GM12878 (cell line): ENCODE data around the gene ZNF765. TPM values are rescaled to one million over a fixed set of nuclear protein-coding genes. Genes with fewer than 3 reads are reported as not detected.

Source experiments
- ATAC-seq: fragments of 200-7000 bp; cut with Tn5 transposase; 3 replicates; pipeline ENCODE4 v1.9.1; 2020; ENCODE audit warnings: mild to moderate bottlenecking, moderate library complexity
- BruUV-seq: library from RNA; stranded (reverse); fragments of 400-500 nt; replicated peaks from 2 replicates; lab custom pipeline; 2021; lab: Mats Ljungman, UMichigan
- CTCF ChIA-PET: fragments of 300-600 bp; sonication (Branson Sonifier 250); formaldehyde crosslinking; extraction: SDS; loops from one replicate; lab custom pipeline; 2021; ENCODE audit warnings: inconsistent platforms; lab: Yijun Ruan, JAX
- POLR2A ChIA-PET: fragments of 350-600 bp; formaldehyde crosslinking; extraction: SDS; loops from one replicate; lab custom pipeline; 2021; ENCODE audit warnings: inconsistent platforms; lab: Charles Lee
- RAD21 ChIA-PET: fragments of 300-600 bp; sonication (Branson Sonifier 250); formaldehyde crosslinking; loops from one replicate; lab custom pipeline; 2023; ENCODE audit warnings: antibody characterized with exemption; ENCODE audit not compliant: unreplicated experiment; lab: Charles Lee
- SMC1A ChIA-PET: fragments of 300-600 bp; sonication (Branson Sonifier 250); formaldehyde crosslinking; loops from one replicate; lab custom pipeline; 2023; ENCODE audit not compliant: unreplicated experiment, uncharacterized antibody; lab: Charles Lee
- DNase-seq: peaks from one replicate; pipeline ENCODE4 v3.0.0-alpha.2; 2011; ENCODE audit warnings: low read depth, low spot score
- FAIRE-seq: peaks from 3 replicates; lab custom pipeline; 2011; peaks lifted over from hg19 to GRCh38; lab: Jason Lieb, UNC
- H2AFZ ChIP-seq: 2 replicates; pipeline ENCODE4 v1.6.0; 2011; ENCODE audit warnings: low read depth, low read length, control low read depth; ENCODE audit not compliant: control insufficient read depth
- H3K27ac ChIP-seq: 2 replicates; pipeline ENCODE4 v1.5.1; 2011; ENCODE audit warnings: control low read depth; ENCODE audit not compliant: control insufficient read depth, insufficient read depth
- H3K27me3 ChIP-seq, 2 experiments: replicated peaks in 1 of 2; 2 replicates each; pipeline versions ENCODE4 v1.6.0 to v1.6.1; 2011; ENCODE audit warnings: low read length in 1 of 2; ENCODE audit not compliant: control insufficient read depth in 2 of 2, insufficient read depth in 2 of 2
- H3K36me3 ChIP-seq, 2 experiments: 2 replicates each; pipeline ENCODE4 v1.5.1; 2011; ENCODE audit warnings: low read length in 1 of 2; ENCODE audit not compliant: control insufficient read depth in 2 of 2, insufficient read depth in 2 of 2
- H3K4me1 ChIP-seq: 2 replicates; pipeline ENCODE4 v1.6.1; 2011; ENCODE audit warnings: mild to moderate bottlenecking, low read length, moderate library complexity, mixed read lengths; ENCODE audit not compliant: control insufficient read depth, insufficient read depth
- H3K4me2 ChIP-seq: 2 replicates; pipeline ENCODE4 v1.6.0; 2011; ENCODE audit warnings: control low read depth; ENCODE audit not compliant: control insufficient read depth, insufficient read depth
- H3K4me3 ChIP-seq: fragments of 200-600 bp; sonication (generic); 2 replicates; pipeline ENCODE4 v1.5.1; 2016
- H3K79me2 ChIP-seq: 2 replicates; pipeline ENCODE4 v1.6.0; 2011; ENCODE audit warnings: low read length; ENCODE audit not compliant: control insufficient read depth, insufficient read depth
- H3K9ac ChIP-seq: 2 replicates; pipeline ENCODE4 v1.8.0; 2011; ENCODE audit warnings: low read length, control low read depth, mixed read lengths; ENCODE audit not compliant: control insufficient read depth, insufficient read depth
- H3K9me3 ChIP-seq: replicated peaks from 3 replicates; pipeline ENCODE4 v1.5.1; 2011; ENCODE audit warnings: mild to moderate bottlenecking, low read length; ENCODE audit not compliant: control insufficient read depth, insufficient read depth
- H4K20me1 ChIP-seq: 2 replicates; pipeline ENCODE4 v1.6.0; 2011; ENCODE audit not compliant: control insufficient read depth, insufficient read depth
- CREM ChIP-seq: IDR thresholded peaks from 2 replicates; pipeline ENCODE4 v1.6.1; 2014; ENCODE audit warnings: antibody characterized with exemption, low read depth
- EZH2 ChIP-seq: IDR thresholded peaks from 2 replicates; pipeline ENCODE4 v1.6.1; 2012; ENCODE audit warnings: low read depth, mild to moderate bottlenecking, control low read depth, inconsistent platforms, low read length, borderline replicate concordance; ENCODE audit not compliant: control insufficient read depth
- FOS ChIP-seq: IDR thresholded peaks from 3 replicates; pipeline ENCODE4 v1.6.1; 2011; ENCODE audit warnings: borderline replicate concordance; ENCODE audit not compliant: insufficient read length; ENCODE audit errors: extremely low read depth
- KDM1A ChIP-seq: fragments of 200-600 bp; sonication (generic); IDR thresholded peaks from 2 replicates; pipeline ENCODE4 v1.6.1; 2016; ENCODE audit warnings: borderline replicate concordance
- MXI1 ChIP-seq: fragments of 150-350 bp; IDR thresholded peaks from 2 replicates; pipeline ENCODE4 v1.6.1; 2011; ENCODE audit warnings: low read depth, mild to moderate bottlenecking, inconsistent platforms, low read length, improper control_type of control experiment
- NFYB ChIP-seq: IDR thresholded peaks from 2 replicates; pipeline ENCODE4 v1.6.1; 2011; ENCODE audit warnings: low read depth, mild to moderate bottlenecking, low read length, improper control_type of control experiment, moderate library complexity; ENCODE audit not compliant: insufficient read depth
- TCF12 ChIP-seq: IDR thresholded peaks from 2 replicates; pipeline ENCODE4 v1.6.1; 2011; ENCODE audit warnings: low read depth, mild to moderate bottlenecking, low read length
- ZNF207 ChIP-seq: fragments of 450-650 bp; IDR thresholded peaks from 2 replicates; pipeline ENCODE4 v1.6.1; 2014; ENCODE audit warnings: antibody characterized with exemption, mild to moderate bottlenecking, borderline replicate concordance
- WGBS: methylation state at CpG from one replicate; pipeline ENCODE4 v1.1.6; 2016; ENCODE audit warnings: low lambda C conversion rate; ENCODE audit not compliant: insufficient replicate concordance, insufficient coverage; ENCODE audit errors: missing lambda C conversion rate; 5-methylcytosine and 5-hydroxymethylcytosine counted together
- in situ Hi-C: fragments of 300-500 bp; cut with MboI; formaldehyde crosslinking; loops from 9 replicates; pipeline ENCODE4 v1.14.3; 2018; ENCODE audit warnings: mixed read lengths
- intact Hi-C: fragments of 100-400 bp; cut with micrococcal nuclease; formaldehyde crosslinking; loops from one replicate; pipeline ENCODE4 v1.14.2; 2022; ENCODE audit not compliant: unreplicated experiment
- polyA plus RNA-seq, 11 experiments: library from polyadenylated mRNA; depleted of rRNA in 4 of 11; unstranded in 6 of 11; stranded (reverse) in 5 of 11; fragments of >200 nt; fragmentation: Nextera tagmentation in 4 of 11; fragmentation: Illumina TruSeq in 1 of 11; extraction: Ambion mirVana in 4 of 11; extraction: Trizol in 1 of 11; gene quantifications; 1 replicate in 1 of 11; 2 replicates in 10 of 11; pipeline versions ENCODE4 v1.2.1 to v1.2.3, GENCODE V29; 2011 to 2016; ENCODE audit warnings: inconsistent platforms in 2 of 11, missing spikeins in 2 of 11, low read depth in 1 of 11
- total RNA-seq, 4 experiments: library from RNA; depleted of rRNA in 3 of 4; stranded (reverse); fragments of >200 nt in 3 of 4; fragmentation: Illumina TruSeq in 1 of 4; extraction: Trizol in 1 of 4; gene quantifications; 2 replicates each; pipeline versions ENCODE4 v1.2.1 to v1.2.3, GENCODE V29; 2013 to 2021
- TF ChIP-seq, protein P1 (sequence below): fragments of 450-650 bp; IDR thresholded peaks from 2 replicates; pipeline ENCODE4 v1.6.1; 2014; ENCODE audit warnings: mild to moderate bottlenecking
- TF ChIP-seq, protein P2 (sequence below): fragments of 450-650 bp; IDR thresholded peaks from 2 replicates; pipeline ENCODE4 v1.6.1; 2018; ENCODE audit warnings: mild to moderate bottlenecking, low read depth, moderate library complexity; ENCODE audit not compliant: partially characterized antibody
- TF ChIP-seq, protein P3 (sequence below): fragments of 450-650 bp; conservative IDR thresholded peaks from 2 replicates; pipeline ENCODE4 v1.6.1; 2017; ENCODE audit warnings: mild to moderate bottlenecking, moderate library complexity
- TF ChIP-seq, protein P4 (sequence below): fragments of 450-650 bp; IDR thresholded peaks from 2 replicates; pipeline ENCODE4 v1.6.1; 2017; ENCODE audit warnings: low read depth, mild to moderate bottlenecking, moderate library complexity

The ZNF765 gene
- total and polyA plus RNA-seq, 10 of the 15 experiments (the other 5 are each of a cell fraction or from before 2014, with no cell fraction given): 2.9 to 12.7 (median 7.0) TPM

DNA sequence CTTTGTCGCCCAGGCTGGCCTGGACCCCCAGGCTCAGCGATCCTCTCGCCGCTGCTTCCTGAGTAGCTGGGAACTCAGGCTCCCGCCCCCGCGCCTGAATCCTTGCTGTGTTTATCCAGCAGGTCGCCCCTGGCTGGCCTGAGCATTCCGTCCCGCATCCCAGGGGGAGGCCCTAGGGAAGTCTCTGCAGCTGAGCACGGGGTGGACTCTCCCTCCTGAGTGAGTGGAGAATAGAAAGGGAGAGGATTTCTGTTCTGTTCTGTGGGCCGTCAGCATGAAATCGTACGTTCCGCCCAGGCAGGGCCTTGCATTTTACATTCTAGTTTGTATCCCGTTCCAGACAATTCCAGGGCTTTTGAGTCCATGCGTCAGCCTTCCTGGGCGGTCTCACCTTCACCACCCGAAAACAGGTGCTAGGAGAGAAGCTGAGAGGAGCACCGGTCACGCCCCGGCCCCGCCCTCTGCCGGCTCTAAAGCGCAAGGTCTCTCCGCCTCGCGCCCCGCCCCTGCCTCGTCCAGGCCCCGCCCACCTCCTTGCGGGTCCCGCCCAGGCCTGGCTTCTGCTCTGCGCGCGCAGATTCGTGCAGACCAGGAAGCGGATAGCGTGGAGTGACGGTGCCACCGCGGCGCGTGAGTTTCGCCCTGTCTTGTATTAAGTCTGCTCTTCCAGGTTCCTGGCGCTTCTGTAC is 36.6 kb downstream of the ZNF765 start, which contains the start of gene ZNF761 (continued):
- TF ChIP-seq, protein P1, sequence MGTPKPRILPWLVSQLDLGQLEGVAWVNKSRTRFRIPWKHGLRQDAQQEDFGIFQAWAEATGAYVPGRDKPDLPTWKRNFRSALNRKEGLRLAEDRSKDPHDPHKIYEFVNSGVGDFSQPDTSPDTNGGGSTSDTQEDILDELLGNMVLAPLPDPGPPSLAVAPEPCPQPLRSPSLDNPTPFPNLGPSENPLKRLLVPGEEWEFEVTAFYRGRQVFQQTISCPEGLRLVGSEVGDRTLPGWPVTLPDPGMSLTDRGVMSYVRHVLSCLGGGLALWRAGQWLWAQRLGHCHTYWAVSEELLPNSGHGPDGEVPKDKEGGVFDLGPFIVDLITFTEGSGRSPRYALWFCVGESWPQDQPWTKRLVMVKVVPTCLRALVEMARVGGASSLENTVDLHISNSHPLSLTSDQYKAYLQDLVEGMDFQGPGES: no peak

DNA sequence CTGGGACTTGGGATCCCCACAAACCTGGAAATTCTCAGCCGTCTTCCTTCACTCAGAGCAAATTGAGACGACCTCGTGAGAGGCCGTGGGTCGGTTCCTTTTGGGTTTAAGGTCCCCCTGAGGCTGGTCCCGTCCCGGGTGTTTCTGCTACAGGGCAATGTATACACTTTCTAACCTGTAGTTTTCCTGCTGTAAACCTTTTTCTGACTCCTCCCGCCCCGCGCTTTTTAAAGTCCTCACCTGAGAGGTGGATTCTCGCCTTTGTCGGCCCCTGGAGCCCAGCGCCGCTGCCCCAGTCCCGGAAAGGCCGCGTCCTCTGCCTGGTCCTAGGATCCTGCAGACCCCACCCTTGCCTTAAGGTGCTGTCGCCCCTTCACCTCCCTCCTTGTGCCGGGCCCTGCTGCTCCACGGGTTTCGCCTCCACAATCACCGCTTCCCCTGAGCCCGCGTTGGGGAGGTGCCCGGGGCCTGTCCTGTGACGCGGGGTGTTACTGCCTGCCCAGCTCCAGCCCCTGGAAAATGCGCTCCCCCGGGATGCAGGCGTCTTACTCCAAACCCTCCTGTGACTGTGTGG is 37.2 kb downstream of the ZNF765 start:
- SMC1A ChIA-PET: no interaction called here
- Histone ChIP-seq H3K27me3 (no peaks in the 10 kb centered on the region), H2AFZ (peak overlapping the region; percentile 88), H3K79me2 (peaks cover 9% of the 10 kb centered on the region), H3K4me2 (peak overlapping the region; percentile 64; the same call in 1 of the 2 replicates), H3K9me3 (peaks cover 12% of the 10 kb centered on the region; the same call in 2 of the 3 replicates), H3K4me1 (no peaks in the 10 kb centered on the region), H3K9ac (peak overlapping the region; percentile 90), H3K4me3 (peak overlapping the region; percentile 85), H4K20me1 (no peaks in the 10 kb centered on the region), H3K27ac (peak overlapping the region; percentile 82), H3K36me3 (no peaks in the 10 kb centered on the region; a peak in 2 of 4 replicates)
- WGBS: under 1% methylated on average over 30 of the region's 30 CpGs
- DNase-seq (no peak), FAIRE-seq (no peak), ATAC-seq (peak; percentile 61)
- intact Hi-C loops: no loop called here
- in situ Hi-C loops: loop anchor here (10.0 kb wide), 1 partner anchor 313 kb away; no protein-coding TSS in a partner anchor
- TF ChIP-seq MXI1 (peak; percentile 6; the same call in 1 of the 2 replicates), KDM1A (no peak), TCF12 (no peak), ZNF207 (peak; percentile 39; the same call in 1 of the 2 replicates), CREM (peak; percentile 0; the same call in 1 of the 2 replicates), NFYB (no peak), EZH2 (no peak), FOS (no peak)
- TF ChIP-seq, protein P2, sequence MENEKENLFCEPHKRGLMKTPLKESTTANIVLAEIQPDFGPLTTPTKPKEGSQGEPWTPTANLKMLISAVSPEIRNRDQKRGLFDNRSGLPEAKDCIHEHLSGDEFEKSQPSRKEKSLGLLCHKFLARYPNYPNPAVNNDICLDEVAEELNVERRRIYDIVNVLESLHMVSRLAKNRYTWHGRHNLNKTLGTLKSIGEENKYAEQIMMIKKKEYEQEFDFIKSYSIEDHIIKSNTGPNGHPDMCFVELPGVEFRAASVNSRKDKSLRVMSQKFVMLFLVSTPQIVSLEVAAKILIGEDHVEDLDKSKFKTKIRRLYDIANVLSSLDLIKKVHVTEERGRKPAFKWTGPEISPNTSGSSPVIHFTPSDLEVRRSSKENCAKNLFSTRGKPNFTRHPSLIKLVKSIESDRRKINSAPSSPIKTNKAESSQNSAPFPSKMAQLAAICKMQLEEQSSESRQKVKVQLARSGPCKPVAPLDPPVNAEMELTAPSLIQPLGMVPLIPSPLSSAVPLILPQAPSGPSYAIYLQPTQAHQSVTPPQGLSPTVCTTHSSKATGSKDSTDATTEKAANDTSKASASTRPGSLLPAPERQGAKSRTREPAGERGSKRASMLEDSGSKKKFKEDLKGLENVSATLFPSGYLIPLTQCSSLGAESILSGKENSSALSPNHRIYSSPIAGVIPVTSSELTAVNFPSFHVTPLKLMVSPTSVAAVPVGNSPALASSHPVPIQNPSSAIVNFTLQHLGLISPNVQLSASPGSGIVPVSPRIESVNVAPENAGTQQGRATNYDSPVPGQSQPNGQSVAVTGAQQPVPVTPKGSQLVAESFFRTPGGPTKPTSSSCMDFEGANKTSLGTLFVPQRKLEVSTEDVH: peak; percentile 31
- TF ChIP-seq, protein P3, sequence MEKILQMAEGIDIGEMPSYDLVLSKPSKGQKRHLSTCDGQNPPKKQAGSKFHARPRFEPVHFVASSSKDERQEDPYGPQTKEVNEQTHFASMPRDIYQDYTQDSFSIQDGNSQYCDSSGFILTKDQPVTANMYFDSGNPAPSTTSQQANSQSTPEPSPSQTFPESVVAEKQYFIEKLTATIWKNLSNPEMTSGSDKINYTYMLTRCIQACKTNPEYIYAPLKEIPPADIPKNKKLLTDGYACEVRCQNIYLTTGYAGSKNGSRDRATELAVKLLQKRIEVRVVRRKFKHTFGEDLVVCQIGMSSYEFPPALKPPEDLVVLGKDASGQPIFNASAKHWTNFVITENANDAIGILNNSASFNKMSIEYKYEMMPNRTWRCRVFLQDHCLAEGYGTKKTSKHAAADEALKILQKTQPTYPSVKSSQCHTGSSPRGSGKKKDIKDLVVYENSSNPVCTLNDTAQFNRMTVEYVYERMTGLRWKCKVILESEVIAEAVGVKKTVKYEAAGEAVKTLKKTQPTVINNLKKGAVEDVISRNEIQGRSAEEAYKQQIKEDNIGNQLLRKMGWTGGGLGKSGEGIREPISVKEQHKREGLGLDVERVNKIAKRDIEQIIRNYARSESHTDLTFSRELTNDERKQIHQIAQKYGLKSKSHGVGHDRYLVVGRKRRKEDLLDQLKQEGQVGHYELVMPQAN: peak; percentile 54; the same call in 1 of the 2 replicates
- TF ChIP-seq, protein P4, sequence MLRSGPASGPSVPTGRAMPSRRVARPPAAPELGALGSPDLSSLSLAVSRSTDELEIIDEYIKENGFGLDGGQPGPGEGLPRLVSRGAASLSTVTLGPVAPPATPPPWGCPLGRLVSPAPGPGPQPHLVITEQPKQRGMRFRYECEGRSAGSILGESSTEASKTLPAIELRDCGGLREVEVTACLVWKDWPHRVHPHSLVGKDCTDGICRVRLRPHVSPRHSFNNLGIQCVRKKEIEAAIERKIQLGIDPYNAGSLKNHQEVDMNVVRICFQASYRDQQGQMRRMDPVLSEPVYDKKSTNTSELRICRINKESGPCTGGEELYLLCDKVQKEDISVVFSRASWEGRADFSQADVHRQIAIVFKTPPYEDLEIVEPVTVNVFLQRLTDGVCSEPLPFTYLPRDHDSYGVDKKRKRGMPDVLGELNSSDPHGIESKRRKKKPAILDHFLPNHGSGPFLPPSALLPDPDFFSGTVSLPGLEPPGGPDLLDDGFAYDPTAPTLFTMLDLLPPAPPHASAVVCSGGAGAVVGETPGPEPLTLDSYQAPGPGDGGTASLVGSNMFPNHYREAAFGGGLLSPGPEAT: 0 out of 2 replicates have a peak, but pooled peaks have one; percentile 14
- RAD21 ChIA-PET: no interaction called here
- CTCF ChIA-PET: no interaction called here
- no TSS peak for BruUV-seq
- POLR2A ChIA-PET: no interaction called here
